HK-2 (cell line): ENCODE results near the gene PRKCH.
A peak's percentile ranks its signal among the peaks of the same experiment; 100 is the strongest.

Experiments
- DNase-seq: peaks from one replicate; pipeline ENCODE4 v3.0.0-alpha.2; 2018; ENCODE audit not compliant: unreplicated experiment

PRKCH gene

DNA sequence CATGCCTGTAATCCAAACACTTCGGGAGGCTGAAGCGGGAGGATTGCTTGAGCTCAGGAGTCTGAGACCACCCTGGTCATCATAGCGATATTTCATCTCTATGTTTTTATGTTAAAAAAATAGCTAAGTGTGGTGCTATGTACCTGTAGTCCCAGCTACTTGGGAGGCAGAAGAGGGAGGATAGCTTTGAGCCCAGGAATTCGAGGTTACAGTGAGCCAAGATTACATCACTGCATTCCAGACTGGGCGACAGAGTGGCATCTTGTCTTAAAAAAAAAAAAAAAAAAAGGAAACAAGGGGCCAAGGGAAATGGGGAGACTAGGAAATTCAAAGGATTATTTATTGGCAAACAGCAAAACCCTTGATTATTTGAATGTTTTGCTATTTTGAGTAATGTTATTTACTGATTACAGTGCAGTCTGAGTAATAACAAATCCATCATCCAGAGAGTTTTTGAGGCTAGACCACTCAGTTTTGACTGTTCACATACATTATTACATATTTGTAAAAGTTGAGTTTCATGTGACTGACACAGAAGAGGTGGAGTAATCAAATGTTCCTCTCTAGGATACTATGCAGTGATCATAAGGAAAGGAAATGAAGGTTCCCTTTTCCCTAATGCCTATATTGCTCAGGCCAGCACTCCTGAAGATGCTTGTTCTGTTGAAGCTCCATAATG is 40.8 kb downstream of the PRKCH start:
- peak; percentile 8 for DNase-seq

DNA sequence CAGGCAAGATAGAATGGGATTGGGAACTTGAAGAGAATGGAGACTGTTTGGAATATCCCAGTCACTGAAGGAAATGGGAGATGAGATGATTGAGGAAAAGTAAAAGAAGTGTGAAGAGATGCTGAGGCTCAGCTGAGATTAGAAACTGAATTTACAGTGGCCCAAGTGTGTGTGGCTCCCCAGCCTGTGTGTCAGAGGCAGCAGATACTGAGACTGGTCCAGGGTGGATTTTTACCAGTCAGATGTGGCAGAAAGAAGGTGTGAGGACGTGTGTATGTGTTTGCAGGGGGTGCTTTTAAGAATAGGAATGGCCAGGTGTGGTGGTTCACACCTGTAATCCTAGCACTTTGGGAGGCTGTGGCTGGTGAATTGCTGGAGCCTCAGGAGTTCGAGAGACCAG is 42.9 kb downstream of the PRKCH start:
- DNase-seq = no peak

DNA sequence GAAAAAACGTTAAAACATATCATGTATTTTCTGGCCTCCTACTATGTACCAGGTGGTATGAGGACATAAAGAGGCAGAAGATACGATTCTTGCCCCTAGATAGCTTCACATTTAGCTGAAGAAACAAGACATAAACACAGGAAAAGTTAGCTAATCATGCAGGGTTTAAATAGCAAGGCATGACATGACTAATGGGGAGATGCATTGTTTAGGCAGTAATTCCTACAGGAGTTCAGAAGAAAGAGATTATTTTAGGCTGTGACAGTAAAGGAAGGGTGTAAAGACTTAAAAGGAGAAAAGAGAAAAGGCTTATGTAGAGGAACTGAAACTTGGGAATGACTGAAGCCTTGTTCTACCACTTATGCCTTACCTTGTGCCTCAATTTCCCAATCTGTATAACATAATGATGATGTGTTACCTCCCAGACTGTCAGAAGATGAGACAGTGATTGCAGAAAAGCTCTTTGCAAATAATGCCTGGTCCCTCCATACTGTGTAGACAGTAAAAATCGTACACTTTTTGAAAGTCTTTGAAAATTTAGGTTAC is 44.4 kb downstream of the PRKCH start:
- no peak for DNase-seq

DNA sequence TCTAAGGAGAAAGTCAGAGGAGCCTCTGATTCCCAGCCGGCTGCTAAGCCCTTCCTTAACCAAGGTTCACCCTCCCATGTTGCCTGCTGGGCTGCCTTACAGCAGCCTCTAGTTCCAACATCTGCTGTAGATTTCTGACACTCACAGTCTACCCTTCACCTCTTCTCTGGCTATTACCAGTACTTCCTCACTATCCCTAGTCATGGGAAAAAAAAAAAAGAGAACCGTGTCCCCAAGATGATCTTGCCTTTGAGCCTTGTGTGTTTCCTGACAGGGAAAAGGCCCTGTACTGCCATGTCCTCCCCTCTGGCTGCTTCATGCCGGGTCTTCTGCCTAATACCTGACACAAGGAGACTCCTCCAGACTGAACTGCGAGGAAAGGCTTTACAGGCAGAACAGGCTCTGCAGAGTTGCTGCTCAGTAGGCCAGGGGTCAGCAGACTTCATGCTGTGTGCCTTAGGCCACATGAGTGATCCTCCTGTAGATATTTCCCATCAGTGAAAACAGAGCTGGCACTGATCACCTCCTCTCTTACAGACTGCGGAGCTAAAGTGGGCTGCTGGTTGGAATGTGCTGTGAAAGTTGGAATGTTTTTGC is 46.8 kb downstream of the PRKCH start:
- no peak for DNase-seq

DNA sequence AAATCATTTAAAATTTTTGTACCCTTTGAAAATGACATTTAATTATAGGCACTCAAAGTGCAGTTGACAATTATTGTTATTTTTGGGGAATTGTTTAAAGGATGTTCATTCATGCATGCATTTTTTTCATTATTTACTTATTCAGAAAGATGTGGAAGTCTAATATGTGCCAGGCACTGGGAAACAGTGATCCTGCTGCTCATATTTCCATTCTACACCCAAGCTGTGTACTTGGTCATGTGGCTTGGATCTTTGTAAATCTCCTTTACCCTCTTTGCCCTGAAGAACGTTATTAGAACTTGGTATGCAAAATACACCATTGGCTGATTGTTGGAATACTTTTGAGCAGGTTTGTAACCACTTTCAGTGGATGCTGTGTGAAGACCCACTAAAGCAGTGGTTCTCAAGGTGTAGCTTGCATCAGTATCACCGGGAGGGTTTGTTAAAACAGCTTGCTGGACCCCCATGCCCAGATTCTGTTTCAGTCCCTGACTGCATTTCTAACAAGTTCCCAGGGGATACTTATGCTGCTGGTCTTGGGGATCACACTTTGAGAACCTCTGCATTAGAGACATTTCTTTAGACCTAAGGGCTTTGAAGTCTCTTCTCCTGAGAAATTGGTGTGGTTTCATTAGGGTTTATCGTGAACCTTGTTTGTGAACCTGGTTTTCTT is 47.5 kb downstream of the PRKCH start:
- no peak for DNase-seq

DNA sequence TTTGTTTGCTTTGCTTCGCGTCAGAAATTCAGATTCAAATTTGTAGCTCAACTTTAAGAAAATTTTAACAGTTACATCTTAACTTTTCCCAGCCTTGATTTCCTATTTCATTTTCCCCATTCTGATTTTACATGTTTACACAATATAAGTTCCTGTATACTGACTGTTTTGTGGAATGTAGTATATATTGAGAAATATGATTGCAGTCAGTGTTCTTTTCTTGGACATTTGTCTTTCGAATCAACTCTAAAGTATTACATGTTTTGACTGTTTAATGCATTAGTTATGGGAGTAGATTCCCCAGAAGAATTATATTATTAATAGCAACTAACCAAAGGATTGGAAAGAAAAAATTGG is 48.1 kb downstream of the PRKCH start:
- no peak for DNase-seq

DNA sequence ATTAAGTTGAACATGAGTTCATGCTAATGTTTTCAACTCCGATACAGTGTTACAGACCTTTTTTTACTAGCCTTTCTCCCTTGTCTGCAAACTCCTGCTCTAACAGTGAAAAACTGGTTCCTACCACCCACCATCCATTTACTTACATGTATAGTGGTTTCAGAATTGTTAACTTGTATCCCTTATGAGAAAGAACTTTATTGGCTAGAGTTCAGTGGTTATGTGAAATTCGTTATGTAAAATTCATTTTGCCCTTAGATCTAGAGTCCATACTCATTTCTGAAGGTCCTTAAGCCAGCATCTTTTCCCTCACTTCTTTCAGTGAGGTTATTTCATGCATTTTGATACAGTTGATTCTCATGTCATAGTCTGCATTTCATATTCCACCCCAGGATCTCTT is 51.0 kb downstream of the PRKCH start:
- no peak for DNase-seq

DNA sequence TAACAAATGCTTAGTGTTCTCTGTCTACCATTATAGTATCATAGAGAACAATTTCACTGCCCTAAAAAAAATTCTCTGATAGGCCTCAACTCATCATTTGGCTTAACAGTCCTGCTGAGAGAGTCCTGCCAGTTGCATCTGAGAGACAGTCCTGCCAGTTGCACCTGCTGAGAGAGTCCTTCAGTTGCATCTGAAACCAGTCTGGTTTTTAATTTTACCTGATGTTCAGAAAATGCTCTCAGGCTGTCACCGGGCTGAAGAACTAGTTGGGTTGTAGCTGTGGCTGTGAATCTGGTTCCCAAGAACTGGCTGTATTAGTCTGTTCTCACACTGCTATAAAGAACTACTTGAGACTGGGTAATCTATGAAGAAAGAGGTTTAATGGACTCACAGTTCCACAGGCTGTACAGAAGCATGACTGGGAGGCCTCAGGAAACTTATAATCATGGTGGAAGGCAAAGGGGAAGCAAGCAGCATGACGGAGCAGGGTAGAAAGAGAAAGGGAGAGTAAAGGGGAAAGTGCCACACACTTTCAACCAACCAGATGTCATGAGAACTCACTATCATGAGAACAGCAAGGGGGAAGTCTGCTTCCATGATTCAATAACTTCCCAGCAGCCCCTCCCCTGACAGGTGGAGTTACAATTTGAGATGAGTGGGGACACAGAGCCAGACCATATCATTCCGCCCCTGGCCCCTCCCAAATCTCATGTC is 51.6 kb downstream of the PRKCH start:
- no peak for DNase-seq

DNA sequence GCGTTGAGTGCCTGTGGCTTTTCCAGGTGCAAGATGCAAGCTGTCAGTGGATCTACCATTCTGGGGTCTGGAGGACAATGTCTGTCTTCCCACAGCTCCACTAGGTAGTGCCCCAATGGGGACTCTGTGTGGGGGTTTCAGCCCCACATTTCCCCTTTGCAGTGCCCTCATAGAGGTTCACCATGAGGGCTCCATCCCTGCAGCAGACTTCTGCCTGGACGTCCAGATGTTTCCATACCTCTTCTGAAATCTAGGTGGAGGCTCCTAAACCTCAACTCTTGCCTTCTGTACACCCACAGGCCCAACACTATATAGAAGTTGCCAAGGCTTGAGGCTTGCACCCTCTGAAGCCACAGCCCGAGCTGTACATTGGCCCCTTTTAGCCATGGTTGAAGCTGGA is 52.9 kb downstream of the PRKCH start:
- no peak for DNase-seq

DNA sequence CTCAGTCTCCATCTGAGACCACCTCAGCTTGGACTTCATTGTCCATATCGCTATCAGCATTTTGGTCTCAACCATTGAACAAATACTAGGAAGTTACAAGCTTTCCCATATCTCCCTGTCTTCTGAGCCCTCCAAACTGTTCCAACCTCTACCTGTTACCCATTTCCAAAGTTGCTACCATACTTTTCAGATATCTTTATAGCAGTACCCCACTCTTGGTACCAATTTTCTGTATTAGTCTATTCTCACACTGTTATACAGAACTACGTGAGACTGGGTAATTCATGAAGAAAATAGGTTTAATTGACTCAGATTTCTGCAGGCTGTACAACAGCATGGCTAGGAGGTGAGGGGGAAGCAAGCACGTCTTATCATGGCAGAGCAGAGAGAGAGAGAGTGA is 53.8 kb downstream of the PRKCH start:
- DNase-seq = no peak

DNA sequence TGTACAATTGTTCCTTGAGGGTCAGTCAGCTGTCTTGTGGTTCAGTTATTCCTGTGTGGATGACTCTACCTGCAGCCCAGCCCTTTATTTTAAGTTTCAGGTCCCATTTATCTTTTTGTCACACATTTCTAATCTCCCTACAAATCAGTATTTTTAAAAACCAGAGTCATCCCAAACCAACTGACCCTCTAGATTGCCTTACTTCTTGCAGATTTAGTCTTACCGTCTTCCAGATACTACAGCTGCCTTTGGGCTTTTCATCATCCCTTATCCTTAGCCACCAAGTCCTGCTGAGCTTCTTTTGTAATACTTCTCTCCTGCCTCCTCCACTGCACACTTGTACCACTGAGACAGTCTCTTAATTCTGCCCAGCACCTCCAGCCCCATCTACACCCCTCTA is 54.9 kb downstream of the PRKCH start:
- DNase-seq = no peak

DNA sequence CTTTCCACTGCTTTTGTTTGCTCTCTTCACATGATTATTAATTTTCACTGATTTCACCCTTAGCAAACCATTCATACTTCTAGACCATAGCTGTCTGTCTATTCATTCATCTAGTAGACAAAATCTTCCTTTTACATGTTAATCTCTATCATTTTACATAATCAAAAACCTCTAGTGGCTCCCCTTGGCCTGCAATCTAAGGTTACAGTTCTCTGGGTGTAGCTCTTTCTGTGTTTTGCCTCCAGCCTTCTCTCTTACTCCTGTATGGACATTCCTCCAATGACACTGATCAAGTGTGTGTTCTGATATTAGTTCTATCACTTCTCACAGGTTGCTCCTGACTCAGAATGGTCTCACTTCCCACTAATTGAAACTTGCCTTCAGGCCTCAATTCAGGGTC is 56.4 kb downstream of the PRKCH start:
- DNase-seq = no peak

DNA sequence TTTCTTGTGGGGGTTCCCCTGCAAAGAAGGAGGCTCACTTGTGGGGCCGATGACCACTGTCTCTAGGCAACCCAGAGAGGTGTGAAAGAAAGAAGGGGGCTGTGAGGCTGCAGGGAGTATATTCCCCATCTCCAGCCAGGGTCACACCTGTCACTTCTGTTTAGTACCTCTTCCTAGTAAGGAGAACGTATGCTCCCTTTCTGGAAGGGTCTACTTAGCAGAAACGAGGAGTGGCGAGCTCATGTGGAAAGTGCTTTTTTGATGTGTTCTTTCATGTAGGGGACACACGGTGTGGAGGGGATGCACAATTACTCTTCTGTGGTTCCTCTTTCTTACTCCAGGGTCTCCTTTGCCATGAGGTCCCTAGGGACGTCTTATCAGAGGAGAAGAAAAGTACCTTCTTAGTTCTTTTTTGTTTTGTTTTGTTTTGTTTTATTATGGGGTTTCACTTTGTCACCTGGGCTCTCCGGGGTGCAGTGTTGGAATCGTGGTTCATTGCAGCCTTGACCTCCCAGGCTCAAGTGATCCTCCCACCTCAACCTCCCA is 58.3 kb downstream of the PRKCH start:
- no peak for DNase-seq

DNA sequence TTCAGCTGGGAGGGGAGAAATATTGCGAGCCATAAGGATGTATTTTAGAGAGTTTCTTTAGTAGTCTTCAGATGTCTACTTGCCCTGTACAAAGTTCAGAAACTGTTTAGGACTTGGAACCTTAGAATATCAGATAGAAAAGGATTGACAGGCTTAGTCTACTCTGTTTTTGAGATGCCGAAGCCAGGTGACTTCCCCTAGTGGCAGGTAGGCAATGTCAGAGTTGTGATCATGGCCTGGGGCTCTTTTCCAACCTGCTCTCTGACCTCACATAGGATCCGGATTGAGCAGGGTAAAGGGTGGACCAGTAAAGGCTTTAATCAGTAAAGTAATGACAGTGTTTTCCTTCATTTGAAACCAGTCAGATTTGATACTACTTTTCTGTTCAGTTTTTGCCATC is 59.6 kb downstream of the PRKCH start:
- no peak for DNase-seq

DNA sequence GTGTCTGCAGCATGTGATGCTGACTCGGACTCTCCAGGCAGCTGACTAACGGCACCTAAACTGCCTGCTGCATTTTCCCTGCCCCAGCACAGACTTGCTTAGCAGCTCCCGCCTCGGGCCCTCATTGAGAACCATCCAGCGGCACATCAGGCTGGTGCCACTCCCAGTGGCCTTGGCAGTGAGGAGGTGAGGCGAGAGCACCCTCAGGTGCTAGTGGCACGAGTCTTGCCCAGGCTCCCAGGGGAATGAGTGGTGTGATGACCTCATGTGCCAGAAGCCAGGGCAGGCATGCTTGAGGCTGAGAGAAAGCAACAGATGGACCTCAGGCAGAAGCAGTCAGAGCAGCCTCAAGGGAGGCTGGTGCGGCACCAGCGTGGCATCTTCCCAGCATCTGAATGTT is 60.2 kb downstream of the PRKCH start:
- no peak for DNase-seq

DNA sequence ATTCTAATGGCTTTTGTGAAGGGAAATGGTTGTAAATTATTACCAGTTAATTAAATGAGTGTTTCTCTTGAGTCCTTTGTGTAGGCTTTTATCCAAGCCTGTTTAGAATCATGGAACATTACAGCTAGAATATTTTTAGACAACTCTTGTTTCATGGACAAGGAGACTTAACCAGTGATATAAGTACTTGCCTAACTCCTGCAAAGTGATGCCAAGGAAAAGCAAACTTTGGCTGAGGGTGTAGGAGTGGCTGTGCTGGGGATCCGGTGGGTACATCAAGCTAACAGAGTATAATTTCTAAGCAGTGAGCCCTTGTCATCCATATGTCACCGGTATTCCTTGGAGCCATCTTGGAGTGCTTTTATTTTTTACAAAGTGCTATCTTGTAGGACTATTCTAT is 61.5 kb downstream of the PRKCH start:
- DNase-seq = no peak

DNA sequence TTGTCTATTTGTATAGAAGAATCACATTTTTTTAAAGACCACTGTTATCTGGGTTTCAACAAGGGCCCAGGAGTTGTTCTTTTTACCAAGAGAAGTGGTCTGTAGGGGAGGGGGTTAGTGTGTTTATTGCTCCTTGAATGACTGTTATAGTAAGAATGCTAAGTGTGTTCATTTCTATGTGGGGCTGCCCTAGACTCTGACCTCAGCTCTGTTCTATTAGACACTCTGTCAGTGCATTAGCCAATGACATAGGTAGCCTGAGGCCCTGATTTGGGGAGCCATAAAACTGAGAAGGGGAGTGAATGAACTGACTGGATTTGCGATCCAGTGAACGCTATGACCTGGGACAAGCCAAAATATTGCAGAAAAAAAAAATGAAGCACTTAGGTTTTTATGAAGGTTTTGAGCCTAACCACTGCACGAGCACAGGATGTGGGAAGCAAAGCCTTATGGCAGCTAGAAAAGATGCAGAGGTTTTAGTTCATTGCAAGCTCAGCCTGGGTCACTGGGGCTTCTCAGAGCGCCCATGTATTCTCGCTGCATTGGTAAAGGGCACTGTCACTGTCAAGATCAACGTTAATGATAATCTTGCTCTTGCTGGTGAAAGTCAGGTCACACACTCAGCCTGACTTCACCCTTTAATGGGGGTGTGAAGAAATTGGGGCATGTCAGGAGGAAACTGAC is 63.8 kb downstream of the PRKCH start:
- no peak for DNase-seq

DNA sequence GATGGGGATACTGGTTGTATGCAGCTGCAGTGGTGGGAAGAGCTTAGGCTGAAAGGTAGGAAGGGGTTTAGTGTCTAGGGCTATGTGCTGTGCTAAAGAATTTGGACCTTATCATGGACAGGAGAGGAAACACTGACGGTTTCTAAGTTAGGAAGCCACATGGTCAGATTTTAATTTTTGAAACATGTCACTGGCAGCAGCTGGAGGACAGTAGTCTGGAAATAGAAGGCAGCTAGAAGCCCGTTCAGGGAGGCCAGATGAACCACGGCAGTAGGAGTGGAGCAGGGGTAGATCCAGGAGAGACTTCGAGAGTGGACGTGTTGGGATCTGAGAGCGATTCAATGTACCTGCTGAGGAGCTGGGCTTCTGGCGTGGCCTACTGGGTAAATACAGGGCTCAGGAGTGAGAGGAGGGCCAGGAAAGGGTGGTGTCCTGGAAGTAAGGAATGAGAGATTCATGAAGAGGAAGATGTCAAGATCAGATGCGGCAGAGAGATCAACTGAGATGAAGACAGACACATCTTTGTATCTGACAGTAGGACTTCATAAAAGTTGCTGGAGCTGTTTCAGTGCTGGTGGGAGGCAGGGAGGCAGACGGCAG is 64.9 kb downstream of the PRKCH start:
- no peak for DNase-seq

DNA sequence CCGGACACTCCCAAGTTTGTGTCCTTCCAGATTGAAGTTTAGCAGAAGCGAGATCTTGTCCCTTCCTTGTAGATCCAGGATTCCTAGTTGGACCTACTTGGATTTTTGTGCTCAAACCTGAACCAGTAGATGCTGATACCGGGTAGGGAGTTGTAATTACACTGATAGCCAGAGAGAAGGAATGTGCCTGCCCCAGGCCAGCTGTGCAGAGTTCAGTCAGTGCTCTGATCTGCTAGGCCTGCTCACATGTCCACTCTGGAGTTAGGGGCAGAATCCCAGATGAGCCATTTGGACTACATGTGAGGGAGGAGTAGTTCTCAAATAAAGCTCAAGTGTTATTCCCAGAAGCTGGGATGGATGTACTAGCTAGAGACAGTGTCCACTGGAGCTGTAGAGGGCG is 65.7 kb downstream of the PRKCH start:
- no peak for DNase-seq

DNA sequence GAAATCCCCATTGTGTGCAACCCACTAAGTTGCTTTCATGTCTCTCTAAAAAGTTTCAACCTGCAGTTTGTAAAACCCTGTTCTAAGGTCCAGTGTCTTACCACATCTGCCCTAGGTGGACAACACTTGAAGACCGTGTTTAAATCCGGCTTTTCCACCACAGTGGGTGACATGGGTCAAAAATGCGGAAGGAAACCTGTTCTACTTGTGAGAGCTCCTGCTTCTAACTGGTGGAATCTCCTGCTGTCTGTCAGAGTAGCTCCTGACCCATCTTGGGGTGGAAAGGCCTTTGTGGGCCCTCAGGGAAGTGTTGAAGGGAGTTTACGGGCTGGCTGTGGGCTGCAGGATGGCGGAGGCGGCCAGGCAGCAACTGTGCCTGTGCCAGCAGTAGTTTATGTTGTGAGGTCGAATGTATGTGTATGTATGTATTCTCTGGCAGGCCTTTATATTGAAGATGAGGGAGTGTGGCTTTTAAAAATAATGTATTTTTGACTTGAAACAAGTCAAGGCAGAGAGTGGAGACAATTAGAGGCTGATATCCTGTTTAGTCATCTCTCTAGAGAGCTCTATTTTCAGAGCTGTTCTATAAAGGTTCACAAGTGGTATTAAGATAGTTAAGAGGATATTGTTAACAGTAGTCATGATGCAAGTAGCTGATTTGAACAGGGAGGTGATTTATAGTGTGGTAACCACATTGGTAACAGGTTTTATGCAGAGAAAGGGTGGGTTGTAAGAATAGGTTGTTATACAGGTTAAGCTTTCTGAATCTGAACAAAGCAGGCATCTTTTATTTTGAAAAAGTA is 67.0 kb downstream of the PRKCH start:
- no peak for DNase-seq
